HepG2 (cell line): Measurements from ENCODE around the gene PTRH2. TPM values are rescaled to one million over a fixed set of nuclear protein-coding genes. Genes with fewer than 3 reads are reported as not detected.

Source experiments
- ATAC-seq: fragments of 200-7000 bp; cut with Tn5 transposase; 3 replicates; pipeline ENCODE4 v1.9.1; 2020; ENCODE audit warnings: mild to moderate bottlenecking, moderate library complexity
- BruUV-seq: library from RNA; stranded (reverse); fragments of 400-500 nt; replicated peaks from 2 replicates; lab custom pipeline; 2021; lab: Mats Ljungman, UMichigan
- CTCF ChIA-PET: fragments of 300-600 bp; formaldehyde crosslinking; extraction: SDS; loops from one replicate; lab custom pipeline; 2021; ENCODE audit warnings: low total read pairs, inconsistent platforms, low intra/inter-chr PET ratio; lab: Yijun Ruan, JAX
- POLR2A ChIA-PET: fragments of 350-600 bp; sonication (Branson Sonifier 250); formaldehyde crosslinking; loops from one replicate; lab custom pipeline; 2020; ENCODE audit warnings: antibody characterized with exemption, inconsistent platforms; lab: Yijun Ruan, JAX
- DNase-seq: peaks from one replicate; pipeline ENCODE4 v3.0.0-alpha.2; 2015; ENCODE audit warnings: low spot score
- FAIRE-seq: peaks from 3 replicates; lab custom pipeline; 2011; peaks lifted over from hg19 to GRCh38; lab: Jason Lieb, UNC
- H2AFZ ChIP-seq: one replicate; pipeline ENCODE4 v1.6.1; 2011; ENCODE audit warnings: low read length, inconsistent platforms
- H3K27ac ChIP-seq: fragments of 300-600 bp; 3 replicates; pipeline ENCODE4 v1.8.0; 2011; ENCODE audit warnings: mixed run types, mild to moderate bottlenecking, mixed read lengths, low read length, inconsistent platforms; ENCODE audit not compliant: insufficient read depth; ENCODE audit errors: extremely low read length
- H3K27me3 ChIP-seq, 2 experiments: fragments of 200-600 bp in 1 of 2; 2 replicates in 1 of 2; 3 replicates in 1 of 2; pipeline versions ENCODE4 v1.6.0 to v1.8.0; 2011; ENCODE audit warnings: low read length in 2 of 2, mild to moderate bottlenecking in 2 of 2, moderate library complexity in 2 of 2, inconsistent platforms in 1 of 2; ENCODE audit not compliant: insufficient read depth in 2 of 2, control insufficient read depth in 1 of 2
- H3K36me3 ChIP-seq, 2 experiments: fragments of 200-600 bp in 1 of 2; replicated peaks in 1 of 2; 2 replicates in 1 of 2; 3 replicates in 1 of 2; pipeline versions ENCODE4 v1.5.1 to v1.8.0; 2011; ENCODE audit warnings: low read length in 2 of 2, inconsistent platforms in 1 of 2; ENCODE audit not compliant: insufficient read depth in 2 of 2, control insufficient read depth in 1 of 2
- H3K4me1 ChIP-seq: 2 replicates; pipeline ENCODE4 v1.5.1; 2012; ENCODE audit warnings: low read length, inconsistent platforms; ENCODE audit not compliant: insufficient read depth
- H3K4me2 ChIP-seq: 2 replicates; pipeline ENCODE4 v1.6.0; 2011; ENCODE audit warnings: low read depth, low read length, inconsistent platforms
- H3K4me3 ChIP-seq, 3 experiments: fragments of 200-600 bp in 1 of 3; sonication (generic), shearing (Covaris generic) in 1 of 3; replicated peaks in 1 of 3; 2 replicates each; pipeline ENCODE4 v1.5.1; 2011 to 2016; ENCODE audit warnings: low read length in 3 of 3, inconsistent platforms in 2 of 3, low read depth in 2 of 3, mild to moderate bottlenecking in 2 of 3, control low read depth in 1 of 3, mixed read lengths in 1 of 3; ENCODE audit not compliant: insufficient read depth in 1 of 3
- H3K79me2 ChIP-seq: one replicate; pipeline ENCODE4 v1.6.1; 2011; ENCODE audit warnings: low read length, inconsistent platforms; ENCODE audit not compliant: insufficient read depth
- H3K9ac ChIP-seq: 2 replicates; pipeline ENCODE4 v1.6.0; 2011; ENCODE audit warnings: mild to moderate bottlenecking, low read depth, low read length, inconsistent platforms; ENCODE audit not compliant: insufficient read depth
- H3K9me3 ChIP-seq: 2 replicates; pipeline ENCODE4 v1.5.1; 2012; ENCODE audit warnings: mild to moderate bottlenecking, low read length
- H4K20me1 ChIP-seq: 2 replicates; pipeline ENCODE4 v1.6.0; 2011; ENCODE audit warnings: inconsistent platforms, mild to moderate bottlenecking, low read length, moderate library complexity; ENCODE audit not compliant: insufficient read depth
- FOXP1 ChIP-seq, 2 experiments: fragments of 450-650 bp in 1 of 2; IDR thresholded peaks; 2 replicates each; pipeline ENCODE4 v1.6.1; 2017 to 2018; ENCODE audit warnings: antibody characterized with exemption in 1 of 2
- JUND ChIP-seq: sonication (generic); formaldehyde crosslinking; IDR thresholded peaks from 2 replicates; pipeline ENCODE4 v1.8.0; 2022; ENCODE audit warnings: mild to moderate bottlenecking, missing genetic modification reagents
- MBD4 ChIP-seq: IDR thresholded peaks from 2 replicates; pipeline ENCODE4 v1.6.1; 2012; ENCODE audit warnings: low read length, inconsistent platforms, borderline replicate concordance
- NR0B2 ChIP-seq: sonication (generic); formaldehyde crosslinking; IDR thresholded peaks from 2 replicates; pipeline ENCODE4 v1.4.0; 2020; ENCODE audit warnings: mild to moderate bottlenecking, missing genetic modification reagents
- RAD21 ChIP-seq: fragments of 450-650 bp; formaldehyde crosslinking; IDR thresholded peaks from 2 replicates; pipeline ENCODE4 v1.5.0; 2020; ENCODE audit warnings: mild to moderate bottlenecking
- RBM22 ChIP-seq: fragments of 200-400 bp; formaldehyde crosslinking; optimal IDR thresholded peaks from 2 replicates; pipeline ENCODE3; 2017; ENCODE audit warnings: mild to moderate bottlenecking, low read length, moderate library complexity
- ZNF24 ChIP-seq: fragments of 450-650 bp; IDR thresholded peaks from 2 replicates; pipeline ENCODE4 v1.6.1; 2017; ENCODE audit warnings: antibody characterized with exemption, mild to moderate bottlenecking
- ZNF615 ChIP-seq: sonication (generic); formaldehyde crosslinking; IDR thresholded peaks from 2 replicates; pipeline ENCODE4 v1.5.0; 2020; ENCODE audit warnings: mild to moderate bottlenecking, missing genetic modification reagents, borderline replicate concordance
- ZNF644 ChIP-seq: IDR thresholded peaks from 2 replicates; pipeline ENCODE4 v1.6.1; 2016; ENCODE audit warnings: low read depth
- ZSCAN9 ChIP-seq: IDR thresholded peaks from 2 replicates; pipeline ENCODE4 v1.6.1; 2016; ENCODE audit warnings: borderline replicate concordance
- WGBS: methylation state at CpG from one replicate; pipeline ENCODE4 v1.1.6; 2017; ENCODE audit warnings: low lambda C conversion rate; 5-methylcytosine and 5-hydroxymethylcytosine counted together
- in situ Hi-C: cut with HindIII; loops from 2 replicates; pipeline ENCODE4 v1.10.0; 2017; ENCODE audit warnings: low pct_unique_long_range_greater_than_20kb; ENCODE audit not compliant: extremely low pct_ligation_motif_present
- intact Hi-C: fragments of 100-400 bp; cut with micrococcal nuclease; formaldehyde crosslinking; loops from one replicate; pipeline ENCODE4 v1.10.0; 2022; ENCODE audit not compliant: unreplicated experiment
- polyA plus RNA-seq, 8 experiments: library from polyadenylated mRNA; depleted of rRNA in 3 of 8; stranded (reverse) in 7 of 8; unstranded in 1 of 8; fragments of >200 nt; fragmentation: Illumina TruSeq in 4 of 8; extraction: Trizol in 4 of 8; gene quantifications; 2 replicates each; pipeline versions ENCODE4 v1.2.1 to v1.2.3, GENCODE V29; 2011 to 2016; ENCODE audit warnings: low read depth in 4 of 8, missing spikeins in 1 of 8, mixed read lengths in 1 of 8; ENCODE audit not compliant: insufficient read depth in 1 of 8
- total RNA-seq, 5 experiments: library from RNA; depleted of rRNA; stranded (reverse); fragments of >200 nt; fragmentation: Illumina TruSeq; extraction: Trizol; gene quantifications; 2 replicates each; pipeline ENCODE4 v1.2.3, GENCODE V29; 2016; ENCODE audit warnings: low read depth in 1 of 5
- TF ChIP-seq, protein P1 (sequence below): sonication (generic); formaldehyde crosslinking; IDR thresholded peaks from 2 replicates; pipeline ENCODE4 v1.5.1; 2020; ENCODE audit warnings: missing genetic modification reagents, mild to moderate bottlenecking, borderline replicate concordance

PTRH2 gene
- total and polyA plus RNA-seq, 2 of the 13 experiments (the other 11 are each of a cell fraction or from before 2014, with no cell fraction given): 67.7 to 83.3 TPM

DNA sequence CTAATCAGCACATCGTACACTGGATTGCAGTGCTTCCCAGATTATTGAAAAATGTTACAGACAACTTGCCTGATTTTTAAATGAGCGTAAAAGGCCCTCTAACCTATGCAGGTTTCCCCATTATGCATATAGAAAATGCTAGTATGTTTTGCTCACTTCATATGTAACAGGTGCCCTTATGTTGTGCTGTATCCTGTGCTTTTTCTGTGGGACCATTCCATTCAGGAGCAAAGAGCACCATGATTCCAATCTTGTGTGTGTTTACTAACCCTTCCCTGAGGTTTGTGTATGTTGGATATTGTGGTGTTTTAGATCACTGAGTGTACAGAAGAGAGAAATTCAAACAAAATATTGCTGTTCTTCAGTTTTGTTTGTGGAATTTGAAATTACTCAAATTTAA, 12.9 kb downstream of the PTRH2 start (continued):
- TF ChIP-seq RAD21 (CRISPR knock-in tag): no peak
- TF ChIP-seq MBD4: 0 out of 2 replicates have a peak, but pooled peaks have one; percentile 16
- no peak for TF ChIP-seq JUND (CRISPR knock-in tag)
- TF ChIP-seq NR0B2 (CRISPR knock-in tag): no peak
- TF ChIP-seq ZNF615 (CRISPR knock-in tag): no peak
- no peak for TF ChIP-seq ZNF24
- no peak for TF ChIP-seq FOXP1 (IDR thresholded peaks at IDR 0.05)
- 0 out of 2 replicates have a peak, but pooled peaks have one; percentile 8 for TF ChIP-seq FOXP1 (CRISPR knock-in tag; IDR thresholded peaks at IDR 0.05)

- peaks cover 25% of the 10 kb centered on the region for H4K20me1 ChIP-seq
- peaks cover 31 to 77% of the 10 kb centered on the region in 2 experiments for H3K36me3 ChIP-seq
- H3K27ac ChIP-seq: peak overlapping the region; percentile 1
- no peak for TF ChIP-seq ZSCAN9
- TF ChIP-seq, protein P1, sequence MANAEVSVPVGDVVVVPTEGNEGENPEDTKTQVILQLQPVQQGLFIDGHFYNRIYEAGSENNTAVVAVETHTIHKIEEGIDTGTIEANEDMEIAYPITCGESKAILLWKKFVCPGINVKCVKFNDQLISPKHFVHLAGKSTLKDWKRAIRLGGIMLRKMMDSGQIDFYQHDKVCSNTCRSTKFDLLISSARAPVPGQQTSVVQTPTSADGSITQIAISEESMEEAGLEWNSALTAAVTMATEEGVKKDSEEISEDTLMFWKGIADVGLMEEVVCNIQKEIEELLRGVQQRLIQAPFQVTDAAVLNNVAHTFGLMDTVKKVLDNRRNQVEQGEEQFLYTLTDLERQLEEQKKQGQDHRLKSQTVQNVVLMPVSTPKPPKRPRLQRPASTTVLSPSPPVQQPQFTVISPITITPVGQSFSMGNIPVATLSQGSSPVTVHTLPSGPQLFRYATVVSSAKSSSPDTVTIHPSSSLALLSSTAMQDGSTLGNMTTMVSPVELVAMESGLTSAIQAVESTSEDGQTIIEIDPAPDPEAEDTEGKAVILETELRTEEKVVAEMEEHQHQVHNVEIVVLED (CRISPR knock-in tag): no peak
- TF ChIP-seq ZNF644: no peak
- TF ChIP-seq RBM22: peak; percentile 73
- no TSS peak for BruUV-seq
- no peak overlapping the region for H3K9ac ChIP-seq
- H3K27me3 ChIP-seq: no peaks in the 10 kb centered on the region
- intact Hi-C loops: no loop called here
- DNase-seq (no peak), FAIRE-seq (no peak), ATAC-seq (no peak; the same call in 2 of the 3 replicates)
- CTCF ChIA-PET: no interaction called here
- WGBS: 96% methylated on average over 7 of the region's 7 CpGs
- in situ Hi-C loops: no loop called here
- H3K4me3 ChIP-seq: no peak overlapping the region
- H3K4me1 ChIP-seq: peaks cover 41% of the 10 kb centered on the region
- H3K79me2 ChIP-seq: peaks cover 27% of the 10 kb centered on the region
- POLR2A ChIA-PET: interaction anchor here (2.1 kb wide), 1 partner anchor 13 kb away, joined by 6 read pairs; the partner anchor contains the start of genes PTRH2 and VMP1
- H3K9me3 ChIP-seq: no peaks in the 10 kb centered on the region
- H3K4me2 ChIP-seq: no peak overlapping the region
- H2AFZ ChIP-seq: no peak overlapping the region
These were observed 13.6 kb downstream of the PTRH2 start for GRCh38 chr17:59693582-59693981.
